IMR-90 (cell line): Measurements from ENCODE around the gene IRS2. TPM values are rescaled to one million over a fixed set of nuclear protein-coding genes. Genes with fewer than 3 reads are reported as not detected.

ENCODE experiments used
- ATAC-seq: fragments of 200-7000 bp; cut with Tn5 transposase; 2 replicates; pipeline ENCODE4 v1.9.1; 2020; ENCODE audit warnings: low read depth, mild to moderate bottlenecking, moderate library complexity
- BruUV-seq: library from RNA; stranded (reverse); fragments of 400-500 nt; replicated peaks from 2 replicates; lab custom pipeline; 2021; lab: Mats Ljungman, UMichigan
- CTCF ChIA-PET: fragments of 300-600 bp; formaldehyde crosslinking; extraction: SDS; loops from one replicate; lab custom pipeline; 2021; ENCODE audit warnings: antibody characterized with exemption; lab: Yijun Ruan, JAX
- POLR2A ChIA-PET: fragments of 300-600 bp; sonication (Branson Sonifier 250); formaldehyde crosslinking; loops from one replicate; lab custom pipeline; 2022; ENCODE audit warnings: antibody characterized with exemption; ENCODE audit not compliant: unreplicated experiment; lab: Charles Lee
- DNase-seq: peaks from one replicate; pipeline ENCODE4 v3.0.0; 2013
- H2AFZ ChIP-seq: replicated peaks from 2 replicates; pipeline ENCODE3; 2013; ENCODE audit warnings: low read length, mild to moderate bottlenecking; ENCODE audit not compliant: poor library complexity
- H2AK5ac ChIP-seq: 2 replicates; pipeline ENCODE4 v1.6.1; 2013; ENCODE audit warnings: low read depth, low read length, inconsistent platforms
- H2AK9ac ChIP-seq: replicated peaks from 2 replicates; pipeline ENCODE3; 2013; ENCODE audit warnings: mild to moderate bottlenecking, low read depth, low read length, moderate library complexity; ENCODE audit not compliant: poor library complexity
- H2BK120ac ChIP-seq: 2 replicates; pipeline ENCODE4 v1.6.1; 2013; ENCODE audit warnings: low read depth, low read length, inconsistent platforms
- H2BK15ac ChIP-seq: 3 replicates; pipeline ENCODE4 v1.6.1; 2013; ENCODE audit warnings: low read depth, low read length, inconsistent platforms
- H2BK20ac ChIP-seq: 2 replicates; pipeline ENCODE4 v1.6.1; 2013; ENCODE audit warnings: low read depth, mild to moderate bottlenecking, inconsistent platforms, low read length, moderate library complexity
- H2BK5ac ChIP-seq: 2 replicates; pipeline ENCODE4 v1.6.1; 2013; ENCODE audit warnings: mild to moderate bottlenecking, low read depth, low read length, inconsistent platforms; ENCODE audit not compliant: poor library complexity, severe bottlenecking
- H3K14ac ChIP-seq: replicated peaks from 2 replicates; pipeline ENCODE4 v1.6.1; 2013; ENCODE audit warnings: low read depth, low read length, inconsistent platforms
- H3K18ac ChIP-seq: 2 replicates; pipeline ENCODE4 v1.6.1; 2013; ENCODE audit warnings: low read depth, low read length, control low read depth
- H3K23ac ChIP-seq: 2 replicates; pipeline ENCODE4 v1.6.1; 2013; ENCODE audit warnings: low read depth, low read length, inconsistent platforms
- H3K27ac ChIP-seq: 2 replicates; pipeline ENCODE4 v1.5.1; 2013; ENCODE audit warnings: mild to moderate bottlenecking, control low read depth, low read length; ENCODE audit not compliant: insufficient read depth
- H3K27me3 ChIP-seq: 2 replicates; pipeline ENCODE4 v1.6.1; 2013; ENCODE audit warnings: low read length; ENCODE audit not compliant: control insufficient read depth, insufficient read depth
- H3K36me3 ChIP-seq: 2 replicates; pipeline ENCODE4 v1.6.1; 2013; ENCODE audit warnings: low read length, mixed read lengths; ENCODE audit not compliant: control insufficient read depth, insufficient read depth
- H3K4ac ChIP-seq: 2 replicates; pipeline ENCODE4 v1.6.1; 2013; ENCODE audit warnings: low read depth, low read length, inconsistent platforms
- H3K4me1 ChIP-seq: 2 replicates; pipeline ENCODE4 v1.6.1; 2013; ENCODE audit warnings: low read length, mixed read lengths; ENCODE audit not compliant: control insufficient read depth, insufficient read depth
- H3K4me2 ChIP-seq: 2 replicates; pipeline ENCODE4 v1.6.1; 2013; ENCODE audit warnings: low read depth, mild to moderate bottlenecking, control low read depth, low read length, moderate library complexity
- H3K4me3 ChIP-seq: 2 replicates; pipeline ENCODE4 v1.5.1; 2013; ENCODE audit warnings: low read depth, mild to moderate bottlenecking, control low read depth, low read length, moderate library complexity; ENCODE audit not compliant: insufficient read depth
- H3K56ac ChIP-seq: 2 replicates; pipeline ENCODE4 v1.6.1; 2013; ENCODE audit warnings: low read length, inconsistent platforms; ENCODE audit not compliant: insufficient read depth; ENCODE audit errors: extremely low read depth
- H3K79me1 ChIP-seq, 2 experiments: 2 replicates each; pipeline ENCODE4 v1.6.1; 2013; ENCODE audit warnings: low read length in 2 of 2, inconsistent platforms in 1 of 2, low read depth in 1 of 2
- H3K9ac ChIP-seq: 2 replicates; pipeline ENCODE4 v1.6.1; 2013; ENCODE audit warnings: low read depth, low read length, control low read depth
- H3K9me1 ChIP-seq: 2 replicates; pipeline ENCODE4 v1.6.1; 2013; ENCODE audit warnings: low read length, inconsistent platforms; ENCODE audit not compliant: insufficient read depth
- H3K9me3 ChIP-seq: 2 replicates; pipeline ENCODE4 v1.6.1; 2013; ENCODE audit warnings: low read length; ENCODE audit not compliant: control insufficient read depth, insufficient read depth
- H4K20me1 ChIP-seq: 2 replicates; pipeline ENCODE4 v1.6.1; 2013; ENCODE audit warnings: low read length, inconsistent platforms; ENCODE audit not compliant: insufficient read depth
- H4K5ac ChIP-seq: 2 replicates; pipeline ENCODE4 v1.6.1; 2013; ENCODE audit warnings: mild to moderate bottlenecking, low read depth, low read length, control low read depth
- H4K8ac ChIP-seq, 2 experiments: 2 replicates each; pipeline ENCODE4 v1.6.1; 2013; ENCODE audit warnings: low read depth in 2 of 2, low read length in 2 of 2, control low read depth in 1 of 2, inconsistent platforms in 1 of 2
- H4K91ac ChIP-seq: 2 replicates; pipeline ENCODE4 v1.6.1; 2013; ENCODE audit warnings: low read depth, low read length, inconsistent platforms; ENCODE audit not compliant: insufficient read depth
- CEBPB ChIP-seq: IDR thresholded peaks from 2 replicates; pipeline ENCODE4 v1.6.1; 2012; ENCODE audit warnings: low read depth, low read length, improper control_type of control experiment
- SMC3 ChIP-seq: fragments of 150-350 bp; IDR thresholded peaks from 2 replicates; pipeline ENCODE4 v1.6.1; 2016; ENCODE audit warnings: low read depth, mild to moderate bottlenecking, antibody characterized with exemption, low read length, moderate library complexity
- WGBS, 2 experiments: methylation state at CpG; one replicate each; pipeline versions ENCODE4 v1.1.5 to v1.1.7; 2013; ENCODE audit warnings: missing lambda C conversion rate in 2 of 2; ENCODE audit not compliant: insufficient read length in 1 of 2; ENCODE audit errors: extremely low coverage in 2 of 2; 5-methylcytosine and 5-hydroxymethylcytosine counted together
- dilution Hi-C: fragments of 300-500 bp; cut with HindIII; formaldehyde crosslinking; loops from one replicate; pipeline ENCODE4 v1.14.3; 2018; ENCODE audit warnings: low sequenced_read_pairs; ENCODE audit not compliant: unreplicated experiment
- in situ Hi-C: fragments of 300-500 bp; cut with MboI; formaldehyde crosslinking; loops from 3 replicates; pipeline ENCODE4 v1.14.3; 2019; ENCODE audit warnings: low sequenced_read_pairs, inconsistent platforms, mixed read lengths
- intact Hi-C: fragments of 100-400 bp; cut with micrococcal nuclease; formaldehyde crosslinking; loops from 2 replicates; pipeline ENCODE4 v1.10.0; 2022
- polyA plus RNA-seq, 3 experiments: library from polyadenylated mRNA; depleted of rRNA; stranded (reverse); fragments of >200 nt; gene quantifications; 2 replicates each; pipeline ENCODE4 v1.2.3, GENCODE V29; 2012; ENCODE audit warnings: low replicate concordance in 1 of 3
- total RNA-seq: library from RNA; depleted of rRNA; stranded (reverse); fragments of >200 nt; gene quantifications from 2 replicates; pipeline ENCODE4 v1.2.3, GENCODE V29; 2012

The IRS2 gene
- total and polyA plus RNA-seq, 2 of the 4 experiments (the other 2 are of a cell fraction): 0.36 to 1.4 TPM

GRCh38 chr13:109803825-109804224 lies 17.4 kb upstream of the IRS2 start:
- no peak overlapping the region for H3K4ac ChIP-seq
- no peak overlapping the region for H3K4me3 ChIP-seq
- H2AK5ac ChIP-seq: no peak overlapping the region
- dilution Hi-C loops (no loop called here), intact Hi-C loops (no loop called here), in situ Hi-C loops (no loop called here)
- H3K4me2 ChIP-seq: no peak overlapping the region
- H2BK5ac ChIP-seq: no peak overlapping the region
- H3K27me3 ChIP-seq: peaks cover 26% of the 10 kb centered on the region
- no peak overlapping the region for H2BK15ac ChIP-seq
- H4K91ac ChIP-seq: no peak overlapping the region
- CTCF ChIA-PET: no interaction called here
- POLR2A ChIA-PET: no interaction called here
- no peak overlapping the region for H3K18ac ChIP-seq
- no CpG with 5 or more reads among the region's 1 CpG for WGBS, 2 experiments
- no peak overlapping the region for H3K23ac ChIP-seq
- no peak overlapping the region for H3K14ac ChIP-seq
- H2BK120ac ChIP-seq: no peak overlapping the region
- H3K56ac ChIP-seq: no peak overlapping the region
- H3K4me1 ChIP-seq: no peaks in the 10 kb centered on the region
- H3K9me3 ChIP-seq: no peaks in the 10 kb centered on the region
- no peak overlapping the region for H4K5ac ChIP-seq
- no peak for DNase-seq
- no peak for ATAC-seq
- H3K36me3 ChIP-seq: no peaks in the 10 kb centered on the region
- no peaks in the 10 kb centered on the region for H3K79me1 ChIP-seq
- no peaks in the 10 kb centered on the region for H4K20me1 ChIP-seq
- no peak overlapping the region for H2BK20ac ChIP-seq
- no peak overlapping the region for H3K27ac ChIP-seq
- no peak overlapping the region for H3K9ac ChIP-seq
- H2AFZ ChIP-seq: no peak overlapping the region
- no peaks in the 10 kb centered on the region for H3K9me1 ChIP-seq
- no TSS peak for BruUV-seq
- H2AK9ac ChIP-seq: no peak overlapping the region
- TF ChIP-seq CEBPB (no peak), SMC3 (no peak)
- no peak overlapping the region for H4K8ac ChIP-seq
